GM13977 (cell line): ENCODE results near the gene KCNH8.

Experiments
- DNase-seq: peaks from one replicate; pipeline ENCODE4 v3.0.0; 2012; ENCODE audit warnings: low spot score
- CTCF ChIP-seq: IDR thresholded peaks from 2 replicates; pipeline ENCODE4 v1.5.1; 2012; ENCODE audit warnings: mild to moderate bottlenecking, control low read depth; ENCODE audit not compliant: insufficient read depth; ENCODE audit errors: extremely low read depth, missing control alignments
- in situ Hi-C: fragments of 300-500 bp; cut with MboI; formaldehyde crosslinking; loops from one replicate; pipeline ENCODE4 v1.12.0; 2022; ENCODE audit warnings: low sequenced_read_pairs, low pct_unique_long_range_greater_than_20kb, mixed read lengths, inconsistent platforms; ENCODE audit not compliant: unreplicated experiment

The KCNH8 gene

DNA sequence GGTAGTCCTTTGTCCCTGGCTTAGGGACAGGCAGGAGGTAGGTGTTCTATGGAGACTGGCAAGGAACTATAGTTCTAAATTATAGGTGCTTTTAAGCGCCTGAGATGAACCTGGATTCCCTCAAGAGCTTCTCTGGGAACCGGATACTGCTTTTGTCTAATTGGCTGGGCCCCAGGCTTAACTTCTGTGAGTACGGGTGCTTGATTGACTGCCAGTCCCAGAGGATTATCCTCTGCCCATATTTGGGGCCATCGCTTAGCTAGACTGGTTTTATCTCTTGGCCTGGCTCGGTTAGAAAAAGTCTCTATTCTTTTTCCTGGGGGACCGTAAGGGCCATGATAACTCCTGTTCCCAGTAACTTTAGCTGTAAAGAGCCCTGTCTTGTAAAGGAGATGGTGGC is 339.1 kb downstream of the KCNH8 start:
- in situ Hi-C loops = no loop called here
- no peak for TF ChIP-seq CTCF
- DNase-seq = no peak

DNA sequence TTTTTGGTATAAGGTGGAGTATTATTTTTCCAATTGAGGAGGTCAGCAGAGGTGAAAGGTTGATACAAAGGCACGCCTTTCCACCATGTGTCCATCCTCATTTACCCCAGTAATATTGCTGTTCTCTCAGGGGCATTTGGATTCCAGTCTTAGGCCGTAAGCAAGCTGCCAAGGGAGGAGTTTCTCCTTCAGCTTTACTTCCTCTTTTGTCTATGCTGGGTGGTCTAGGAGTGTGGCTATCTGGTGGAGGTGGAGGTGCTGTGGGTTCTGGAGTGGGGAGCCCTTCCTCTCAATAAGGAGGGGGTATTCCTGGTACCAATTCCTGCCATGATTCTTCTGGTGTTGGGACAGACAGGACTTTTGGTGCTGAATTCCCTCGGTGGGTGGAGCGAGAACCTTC is 340.6 kb downstream of the KCNH8 start:
- DNase-seq = no peak
- in situ Hi-C loops = no loop called here
- no peak for TF ChIP-seq CTCF

GRCh38 chr3:19489936-19490335 is 341.6 kb downstream of the KCNH8 start:
- in situ Hi-C loops = no loop called here
- TF ChIP-seq CTCF = no peak
- no peak for DNase-seq

DNA sequence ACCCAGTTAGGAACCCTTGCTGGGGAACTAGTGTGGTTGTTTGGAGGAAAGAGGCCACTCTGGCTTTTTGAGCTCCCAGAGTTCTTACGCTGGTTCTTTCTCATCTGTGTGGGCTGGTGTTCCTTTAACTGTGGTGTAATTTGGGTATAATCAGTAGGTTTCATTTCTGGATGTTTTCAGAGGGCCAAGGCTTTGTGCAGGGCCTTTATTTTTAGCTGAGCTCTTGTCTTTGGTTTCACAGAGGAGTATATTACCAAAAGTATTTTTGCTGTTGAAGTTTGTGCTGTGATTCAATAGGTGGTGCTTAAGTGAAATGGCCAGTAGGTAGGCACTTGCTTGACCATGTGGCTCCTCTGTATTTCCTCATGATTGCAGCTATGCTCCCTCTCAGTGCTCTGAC is 357.9 kb downstream of the KCNH8 start:
- TF ChIP-seq CTCF = no peak
- in situ Hi-C loops = no loop called here
- DNase-seq = no peak

DNA sequence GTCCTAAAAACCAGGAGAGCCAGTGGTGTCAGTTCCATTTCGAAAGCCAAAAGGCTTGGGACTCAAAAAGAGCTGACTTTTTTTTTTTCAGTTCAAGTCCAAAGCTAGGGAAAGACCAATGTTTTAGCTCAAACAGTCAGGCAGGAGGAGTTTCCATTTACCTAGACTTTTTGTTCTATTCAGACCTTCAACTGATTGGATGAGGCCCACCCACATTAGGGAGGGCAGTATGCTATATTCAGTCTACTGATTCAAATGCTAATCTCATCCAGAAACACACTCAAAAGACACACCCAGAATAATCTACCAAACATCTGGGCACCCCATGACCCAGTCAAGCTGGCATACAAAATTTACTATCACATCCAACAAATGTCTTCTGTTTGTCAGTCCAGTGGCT is 374.0 kb downstream of the KCNH8 start:
- in situ Hi-C loops = no loop called here
- DNase-seq = no peak
- no peak for TF ChIP-seq CTCF

DNA sequence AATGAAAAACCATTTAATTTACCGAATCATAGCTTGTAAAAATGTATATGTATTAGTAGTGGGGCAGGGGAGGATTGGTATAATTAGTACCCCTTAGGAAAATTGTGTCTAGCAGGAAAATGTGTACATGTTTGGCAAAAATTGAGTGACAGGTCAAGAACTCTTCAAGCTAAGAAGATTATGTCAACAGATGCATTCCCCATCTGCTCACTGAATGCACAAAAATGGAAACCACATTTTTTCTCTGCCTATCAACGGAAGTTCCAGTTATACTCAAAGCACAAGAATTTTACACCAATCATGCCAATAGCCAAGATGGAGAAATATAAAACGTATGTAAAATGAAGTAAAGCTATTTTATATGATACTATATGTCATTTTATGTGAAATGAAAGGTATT is 377.8 kb downstream of the KCNH8 start:
- no peak for DNase-seq
- in situ Hi-C loops = no loop called here
- no peak for TF ChIP-seq CTCF

DNA sequence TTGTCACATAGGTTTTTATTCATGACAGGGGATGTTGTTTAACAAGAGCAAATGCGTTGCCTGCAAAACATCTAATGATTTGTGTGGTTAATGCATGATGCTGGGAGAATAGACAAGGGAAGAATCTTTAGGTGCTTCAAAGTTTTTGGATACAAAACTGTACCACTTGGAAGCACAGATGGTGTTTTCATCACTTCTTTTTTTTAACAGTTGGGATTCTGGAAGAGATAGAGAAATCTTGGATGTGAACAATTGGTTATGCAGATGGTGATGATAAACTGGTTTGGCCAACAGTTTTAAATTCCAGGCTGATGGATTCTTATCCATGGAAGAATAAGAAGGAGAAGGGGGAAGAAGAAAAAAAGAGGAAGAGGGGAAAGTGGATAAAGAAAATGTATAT is 379.4 kb downstream of the KCNH8 start:
- no peak for TF ChIP-seq CTCF
- in situ Hi-C loops = no loop called here
- no peak for DNase-seq
